Caki2 (cell line): ENCODE measurements around the gene DUS1L. TPM values are rescaled to one million over a fixed set of nuclear protein-coding genes. Genes with fewer than 3 reads are reported as not detected.

Source experiments
- DNase-seq: peaks from one replicate; pipeline ENCODE4 v3.0.0-alpha.2; 2015; ENCODE audit warnings: low read depth
- in situ Hi-C: cut with HindIII; loops from 2 replicates; pipeline ENCODE4 v1.10.0; 2016; ENCODE audit warnings: low sequenced_read_pairs, low pct_unique_long_range_greater_than_20kb, mixed read lengths
- total RNA-seq: library from RNA; depleted of rRNA; stranded (reverse); fragments of >200 nt; shearing (Covaris generic); gene quantifications from 2 replicates; pipeline ENCODE4 v1.2.3, GENCODE V29; 2014; ENCODE audit warnings: low replicate concordance

The DUS1L gene
- total RNA-seq, 1 experiment from 2014 or later: 126 TPM

DNA sequence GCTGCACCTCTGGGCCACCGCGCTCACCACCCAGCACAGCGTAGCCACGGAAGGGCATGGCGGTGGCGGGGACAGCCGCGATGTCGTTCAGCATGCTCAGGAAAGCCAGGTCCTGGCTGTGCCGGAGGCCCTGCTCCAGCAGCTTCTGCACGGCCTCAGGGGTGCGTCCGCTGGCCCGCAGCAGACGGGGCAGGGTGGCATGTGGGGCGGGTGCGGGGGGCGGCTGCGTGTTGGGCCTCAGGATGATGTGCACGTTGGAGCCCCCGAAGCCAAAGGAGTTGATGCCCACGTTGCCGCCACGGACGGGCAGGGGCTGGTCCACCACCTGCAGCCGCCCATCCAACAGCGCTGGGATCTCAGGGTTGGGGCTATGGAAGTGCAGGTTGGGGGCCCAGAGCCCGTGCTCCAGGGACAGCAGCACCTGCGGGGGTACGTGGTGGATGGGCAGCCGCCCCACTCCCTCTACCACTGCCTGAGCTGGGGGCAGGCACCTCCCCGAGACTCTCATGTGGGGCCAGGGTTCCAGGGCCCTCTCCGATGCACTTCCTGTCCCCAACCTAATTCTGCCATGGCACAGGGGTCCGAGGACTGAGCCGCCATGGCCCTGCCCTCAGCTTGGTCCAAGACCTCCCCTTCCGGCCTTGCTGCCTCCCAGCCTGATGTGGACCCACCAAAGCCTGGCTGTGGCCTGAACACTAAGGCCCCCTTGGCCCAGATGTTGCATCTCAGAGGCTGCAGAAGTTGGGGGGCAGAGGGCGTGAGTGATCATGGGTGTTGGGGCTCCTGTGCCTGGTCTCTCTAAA, 25.9 kb upstream of the DUS1L start:
- in situ Hi-C loops: no loop called here
- DNase-seq: no peak

- in situ Hi-C loops: no loop called here
- no peak for DNase-seq
Measured at GRCh38 chr17:82090549-82091263, 25.1 kb upstream of the DUS1L start.

GRCh38 chr17:82089723-82090548, 24.3 kb upstream of the DUS1L start:
- no peak for DNase-seq
- in situ Hi-C loops: no loop called here

DNA sequence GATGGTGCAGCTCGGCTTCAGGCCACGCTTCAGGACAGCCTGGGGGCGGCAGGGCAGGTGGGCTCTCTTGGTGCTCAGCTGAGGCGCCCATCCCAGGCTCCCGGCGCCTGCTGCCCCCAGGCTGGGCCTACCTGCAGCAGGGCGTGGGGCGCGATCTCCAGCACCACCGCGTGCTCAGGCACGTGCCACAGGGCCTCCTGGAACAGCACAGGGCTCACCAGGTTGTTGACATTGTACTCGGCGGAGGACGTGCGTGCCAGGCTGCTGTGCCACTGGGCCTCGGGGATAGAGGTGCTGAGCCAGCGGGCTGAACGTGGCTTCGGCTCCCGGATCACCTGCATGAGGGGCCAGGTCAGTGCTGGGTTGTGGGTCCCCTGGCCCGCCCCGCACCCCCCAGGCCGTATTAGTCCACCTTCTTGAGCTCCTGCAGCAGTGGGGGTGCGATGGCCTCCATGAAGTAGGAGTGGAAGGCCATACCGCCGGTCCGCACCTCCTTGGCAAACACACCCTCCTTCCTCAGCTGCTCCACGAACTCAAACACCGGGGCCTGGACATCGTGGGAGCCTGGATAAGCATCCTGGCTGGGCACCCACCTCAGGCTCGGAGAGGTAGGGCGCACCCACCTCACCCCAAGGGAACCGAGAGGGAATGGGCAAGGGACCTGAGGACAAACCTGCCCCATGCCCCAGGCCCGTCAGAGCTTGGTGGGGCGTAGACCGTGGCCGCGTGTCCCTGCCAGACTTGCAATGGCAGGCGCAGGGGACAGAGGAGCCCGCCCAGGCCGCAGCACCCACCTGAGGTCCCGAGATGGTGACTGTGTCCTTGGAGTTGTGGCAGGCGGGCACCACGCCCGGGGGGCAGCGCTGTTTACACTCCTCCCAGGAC, 23.5 kb upstream of the DUS1L start:
- in situ Hi-C loops: no loop called here

DNA sequence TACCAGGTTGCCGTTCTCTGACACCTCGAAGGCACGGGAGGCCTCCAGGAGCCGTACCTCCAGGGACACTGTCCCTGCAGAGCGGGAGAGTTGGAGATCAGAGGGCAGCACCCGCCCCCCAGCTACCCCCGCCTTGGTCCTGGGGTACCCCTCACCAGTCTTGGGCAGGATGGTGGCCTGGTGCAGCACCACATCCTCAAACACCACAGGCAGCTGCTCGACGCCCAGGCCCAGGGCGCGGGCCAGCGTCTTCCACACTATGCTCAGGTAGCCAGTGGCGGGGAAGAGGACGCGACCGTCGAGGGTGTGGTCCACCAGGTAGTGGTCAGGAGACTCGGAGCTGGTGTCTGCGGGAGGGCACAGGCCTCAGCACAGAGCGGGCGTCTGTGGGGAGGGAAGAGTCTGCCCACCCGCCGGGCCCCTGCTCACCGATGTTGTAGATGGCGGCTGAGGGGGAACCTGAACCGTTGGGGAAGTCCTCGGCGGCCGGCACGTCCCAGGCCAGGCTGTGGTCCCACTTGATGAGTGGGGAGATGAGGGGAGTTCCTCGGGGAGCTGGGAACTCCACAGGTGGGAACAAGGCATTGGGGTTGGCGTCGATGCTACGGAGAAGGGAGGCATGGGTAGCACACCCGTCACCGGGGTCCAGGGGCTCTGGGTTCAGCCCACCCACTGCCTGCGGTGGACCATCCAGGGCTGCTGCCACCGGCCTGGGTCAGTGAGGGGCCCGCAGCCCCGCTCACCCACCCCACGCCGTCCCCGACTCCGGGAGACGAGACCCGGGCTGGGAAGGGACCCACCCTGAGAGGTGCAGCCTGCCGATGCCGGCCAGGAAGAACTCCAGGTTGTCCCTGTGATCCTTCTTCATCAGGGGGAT, 22.6 kb upstream of the DUS1L start:
- no peak for DNase-seq
- in situ Hi-C loops: no loop called here

More for the DNA sequence above, 23.5 kb upstream of the DUS1L start:
- no peak for DNase-seq

- in situ Hi-C loops: no loop called here
- DNase-seq: no peak
Measured at GRCh38 chr17:82086941-82087906, 21.6 kb upstream of the DUS1L start.

DNA sequence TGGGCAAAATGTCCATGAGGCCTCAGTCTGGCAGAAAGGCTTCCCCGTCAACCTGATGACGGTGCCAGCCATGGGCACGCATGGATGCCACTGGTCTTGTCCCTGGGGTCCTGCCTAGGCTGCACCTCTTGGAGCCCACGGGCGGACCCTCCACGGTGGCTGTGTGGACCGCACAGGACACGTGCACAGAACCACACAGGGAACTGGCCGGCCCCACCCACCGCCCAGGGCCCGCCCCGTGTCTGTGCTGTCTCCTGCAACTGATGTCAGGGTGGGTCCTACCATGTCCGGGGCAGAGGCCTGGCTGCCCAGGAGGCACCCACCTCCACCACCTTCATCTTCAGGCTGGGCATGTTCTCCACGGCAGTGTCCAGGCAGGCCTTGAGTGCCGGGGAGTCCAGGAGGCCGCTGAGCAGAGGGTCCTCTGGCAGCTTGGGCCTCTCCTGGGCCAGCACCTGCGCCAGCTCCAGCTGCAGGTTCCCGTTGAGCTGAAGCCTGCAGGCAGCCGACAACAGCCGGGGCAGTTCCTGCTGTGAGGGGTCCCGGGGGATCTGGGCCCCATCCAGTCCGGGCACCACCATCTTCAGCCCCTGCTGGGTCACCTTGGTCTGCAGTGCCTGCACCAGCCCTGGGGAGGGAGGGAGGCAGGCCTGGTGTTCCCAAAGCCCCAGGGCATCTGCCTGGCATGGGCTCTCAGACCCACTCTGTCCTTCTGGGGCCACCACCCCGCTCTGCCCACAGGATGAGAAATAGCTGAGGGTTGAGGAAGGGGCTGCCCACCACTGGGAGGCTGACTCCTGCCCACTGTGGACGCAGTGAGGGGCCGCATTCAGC, 20.5 kb upstream of the DUS1L start:
- no peak for DNase-seq
- in situ Hi-C loops: no loop called here

DNA sequence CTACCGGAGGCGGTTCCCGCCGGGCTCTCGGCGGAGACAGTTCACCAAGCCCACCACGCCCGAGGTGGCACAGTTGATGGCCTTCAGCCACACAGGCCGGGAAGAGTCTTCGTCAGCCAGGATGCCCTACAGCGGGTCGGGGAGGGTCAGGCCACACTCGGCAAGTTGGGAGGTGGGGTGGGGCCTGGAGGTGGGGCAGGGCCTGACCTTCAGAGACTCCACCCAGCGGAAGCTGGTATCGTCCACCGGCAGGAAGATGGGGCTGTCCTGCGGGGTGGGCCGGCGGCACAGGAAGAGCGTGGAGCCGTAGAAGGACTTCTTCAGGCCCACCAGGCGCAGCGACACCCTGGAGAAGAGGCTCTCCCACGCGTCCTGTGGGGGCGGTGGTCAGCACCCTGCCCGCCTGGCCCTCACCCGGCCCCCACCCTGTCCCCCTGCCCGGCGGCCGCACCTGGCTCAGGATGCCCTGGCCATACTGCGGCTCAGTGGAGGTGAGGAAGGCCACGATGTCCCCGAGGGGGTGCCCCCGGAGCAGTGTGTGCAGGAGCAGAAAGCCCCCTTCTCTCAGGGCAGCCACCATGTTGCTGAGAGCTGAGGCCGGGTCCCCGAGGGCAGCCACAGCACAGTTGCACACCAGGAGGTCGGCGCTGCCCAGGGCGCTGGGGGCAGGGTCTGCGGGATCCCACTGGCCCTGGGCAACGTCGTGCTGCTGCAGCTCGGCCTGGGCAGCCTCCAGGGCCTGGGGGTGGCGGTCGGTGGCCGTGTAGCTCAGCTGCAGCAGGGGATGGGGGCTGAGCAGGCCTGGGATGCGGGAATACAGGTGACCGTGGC, 19.6 kb upstream of the DUS1L start:
- no peak for DNase-seq
- in situ Hi-C loops: no loop called here

- no peak for DNase-seq
- in situ Hi-C loops: no loop called here
Measured at GRCh38 chr17:82084373-82085030, 18.9 kb upstream of the DUS1L start.

DNA sequence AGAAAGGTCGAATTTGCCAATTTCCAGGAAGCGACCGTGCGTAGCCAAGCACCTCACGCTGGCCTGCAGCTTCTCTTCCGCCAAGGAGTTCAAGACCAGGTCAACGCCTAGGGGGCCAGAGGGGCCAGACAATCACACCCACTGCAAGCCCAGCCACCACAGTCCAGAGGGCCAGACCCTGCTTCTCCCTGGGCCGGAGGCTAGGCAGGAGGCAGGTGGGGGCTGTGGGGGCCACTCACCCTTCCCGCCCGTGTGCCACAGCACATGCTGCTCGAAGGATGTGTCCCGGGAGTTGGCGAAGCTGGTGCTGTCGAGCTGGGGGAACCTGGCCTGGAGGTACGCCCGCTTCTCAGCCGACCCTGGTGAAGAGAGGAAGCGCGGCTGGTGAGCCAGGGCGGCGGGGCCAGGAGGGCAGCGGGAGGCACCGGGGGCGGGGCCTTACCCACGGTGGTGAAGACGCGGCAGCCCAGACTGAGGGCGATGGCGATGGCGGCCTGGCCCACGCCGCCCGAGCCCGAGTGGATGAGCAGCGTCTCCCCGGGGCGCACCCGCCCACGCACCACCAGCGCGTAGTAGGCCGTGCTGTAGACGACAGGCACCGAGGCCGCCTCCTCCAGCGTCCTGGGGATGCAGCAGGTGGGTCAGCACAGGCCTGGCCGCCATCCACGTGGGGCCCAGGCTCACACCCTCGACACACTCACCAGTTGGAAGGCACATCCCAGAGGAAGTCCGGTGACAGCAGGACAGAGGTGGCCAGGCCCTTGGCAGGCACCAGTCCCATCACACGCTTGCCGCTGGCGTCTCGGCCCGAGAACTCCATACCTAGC, 18.1 kb upstream of the DUS1L start:
- no peak for DNase-seq

DNA sequence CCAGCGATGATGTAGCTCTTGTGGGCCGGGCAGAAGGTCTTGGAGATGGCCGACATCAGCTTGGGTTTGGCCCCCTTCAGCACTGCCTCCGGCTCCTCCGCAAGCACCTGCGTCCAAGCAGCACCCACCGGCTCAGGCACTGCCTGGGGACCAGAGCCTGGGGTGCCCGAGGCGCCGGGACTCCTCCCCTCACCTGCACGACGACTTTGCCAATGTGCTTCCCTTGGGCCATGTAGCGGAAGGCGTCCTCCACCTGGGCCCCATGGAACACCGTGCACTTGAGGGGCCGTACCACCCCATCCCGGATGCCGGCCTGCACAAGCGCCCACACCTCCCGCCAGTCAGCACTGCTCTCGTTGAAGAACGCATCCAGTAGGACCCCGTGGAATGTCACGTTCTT, 17.4 kb upstream of the DUS1L start:
- no peak for DNase-seq
- in situ Hi-C loops: no loop called here

More for the DNA sequence above, 18.1 kb upstream of the DUS1L start:
- in situ Hi-C loops: no loop called here

- in situ Hi-C loops: no loop called here
- no peak for DNase-seq
Measured at GRCh38 chr17:82082456-82082855, 16.9 kb upstream of the DUS1L start.

- DNase-seq: no peak
- in situ Hi-C loops: no loop called here
Measured at GRCh38 chr17:82081966-82082365, 16.4 kb upstream of the DUS1L start.
